ENCODE measurements around the gene MAPKAPK5. TPM values are rescaled to one million over a fixed set of nuclear protein-coding genes. Genes with fewer than 3 reads are reported as not detected.
"Not testable (repeated sequence)": the region's sequence is repeated elsewhere in the genome, so short reads cannot be mapped to it uniquely, and the experiment has no call there.

Gene MAPKAPK5
- polyA plus RNA-seq, 5 donors = 43.4 to 54.9 (median 49.7) TPM

DNA sequence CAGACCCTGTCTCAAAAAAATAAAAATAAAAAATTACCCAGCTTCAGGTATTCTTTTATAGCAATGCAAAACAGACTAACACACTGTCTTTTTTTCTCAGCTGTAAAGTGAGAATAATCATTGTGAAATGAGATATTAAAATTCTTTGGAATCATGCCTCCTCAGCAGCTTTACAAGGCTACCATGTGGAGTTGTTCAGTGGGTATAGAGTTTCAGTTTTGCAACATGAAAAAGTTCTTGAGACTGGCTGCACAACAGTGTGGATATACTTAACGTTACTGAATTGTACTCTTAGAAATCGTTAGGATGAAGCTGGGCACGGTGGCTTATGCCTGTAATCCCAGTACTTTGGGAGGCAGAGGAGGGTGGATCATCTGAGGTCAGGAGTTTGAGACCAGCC, 15.7 kb upstream of the MAPKAPK5 start:
- DNase-seq = no peak

DNA sequence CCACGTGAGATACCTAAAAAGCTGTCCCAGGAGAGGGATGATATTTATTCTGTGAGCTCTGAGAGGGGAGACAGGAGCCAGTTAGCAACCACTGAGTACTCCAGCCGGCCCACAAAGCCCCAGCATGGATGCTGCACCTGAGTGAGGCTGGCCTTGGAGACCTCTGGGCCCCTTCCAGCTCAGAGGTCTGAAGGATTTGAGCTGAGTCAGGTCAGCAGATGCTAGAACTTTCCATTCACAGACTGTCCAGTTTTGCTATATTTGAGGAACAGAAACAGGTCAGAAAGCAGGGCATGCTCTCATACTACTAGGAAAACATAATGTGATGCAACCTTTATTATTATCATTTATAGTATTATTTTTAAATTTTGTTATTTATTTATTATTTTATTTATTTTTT, 15.0 kb upstream of the MAPKAPK5 start:
- no peak for DNase-seq

DNA sequence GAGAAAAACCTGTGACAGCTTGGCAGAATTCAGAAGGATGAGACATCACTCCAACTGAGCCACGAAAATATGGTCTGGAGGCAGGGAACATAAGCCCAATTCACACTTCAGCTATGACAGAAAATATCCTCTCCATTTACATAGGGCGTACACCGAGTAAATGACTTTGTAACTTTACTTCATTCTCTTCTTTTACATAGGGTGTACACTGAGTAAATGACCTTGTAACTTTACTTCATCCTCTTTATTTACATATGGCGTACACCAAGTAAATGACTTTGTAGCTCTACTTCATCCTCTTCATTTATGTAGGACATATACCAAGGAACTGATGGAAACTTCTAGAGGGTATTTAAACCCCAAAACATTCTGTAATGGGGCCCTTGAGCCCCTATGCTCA, 14.1 kb upstream of the MAPKAPK5 start:
- no peak for DNase-seq

DNA sequence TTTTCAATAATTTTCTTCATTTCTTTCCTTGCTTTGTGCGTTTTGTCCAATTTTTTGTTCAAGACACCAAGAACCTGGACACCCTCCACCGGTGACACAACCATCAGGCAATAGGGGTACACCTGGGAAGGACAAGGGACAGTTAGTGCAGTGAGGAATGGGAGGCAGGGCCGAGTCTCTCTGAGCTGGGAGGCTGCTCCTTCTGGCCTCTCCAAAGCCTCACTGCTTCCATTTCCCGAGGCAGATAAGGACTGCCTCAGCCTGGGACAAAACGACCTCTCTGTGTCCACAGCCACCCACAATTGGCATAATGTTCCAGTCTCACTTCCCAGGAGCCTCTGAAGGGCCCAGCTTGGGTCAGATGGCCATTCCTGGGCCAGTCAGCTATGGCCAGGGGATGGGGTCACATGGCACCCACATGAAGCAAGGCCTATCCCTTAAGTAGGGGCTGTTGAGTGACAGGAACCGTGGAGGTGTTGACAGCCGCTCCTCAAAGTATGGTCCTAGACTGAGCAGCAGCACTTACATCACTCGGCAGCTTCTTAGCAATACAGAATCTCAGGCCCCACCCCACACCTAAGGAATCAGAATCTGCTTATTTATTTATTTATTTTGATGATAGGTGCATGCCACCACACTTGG, 13.6 kb upstream of the MAPKAPK5 start:
- DNase-seq = no peak

DNA sequence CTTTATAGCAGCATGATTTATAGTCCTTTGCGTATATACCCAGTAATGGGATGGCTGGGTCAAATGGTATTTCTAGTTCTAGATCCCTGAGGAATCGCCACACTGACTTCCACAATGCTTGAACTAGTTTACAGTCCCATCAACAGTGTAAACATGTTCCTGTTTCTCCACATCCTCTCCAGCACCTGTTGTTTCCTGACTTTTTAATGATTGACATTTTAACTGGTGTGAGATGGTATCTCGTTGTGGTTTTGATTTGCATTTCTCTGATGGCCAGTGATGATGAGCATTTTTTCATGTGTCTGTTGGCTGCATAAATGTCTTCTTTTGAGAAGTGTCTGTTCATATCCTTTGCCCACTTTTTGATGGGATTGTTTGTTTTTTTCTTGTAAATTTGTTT, 12.4 kb upstream of the MAPKAPK5 start:
- not testable (repeated sequence) for DNase-seq

DNA sequence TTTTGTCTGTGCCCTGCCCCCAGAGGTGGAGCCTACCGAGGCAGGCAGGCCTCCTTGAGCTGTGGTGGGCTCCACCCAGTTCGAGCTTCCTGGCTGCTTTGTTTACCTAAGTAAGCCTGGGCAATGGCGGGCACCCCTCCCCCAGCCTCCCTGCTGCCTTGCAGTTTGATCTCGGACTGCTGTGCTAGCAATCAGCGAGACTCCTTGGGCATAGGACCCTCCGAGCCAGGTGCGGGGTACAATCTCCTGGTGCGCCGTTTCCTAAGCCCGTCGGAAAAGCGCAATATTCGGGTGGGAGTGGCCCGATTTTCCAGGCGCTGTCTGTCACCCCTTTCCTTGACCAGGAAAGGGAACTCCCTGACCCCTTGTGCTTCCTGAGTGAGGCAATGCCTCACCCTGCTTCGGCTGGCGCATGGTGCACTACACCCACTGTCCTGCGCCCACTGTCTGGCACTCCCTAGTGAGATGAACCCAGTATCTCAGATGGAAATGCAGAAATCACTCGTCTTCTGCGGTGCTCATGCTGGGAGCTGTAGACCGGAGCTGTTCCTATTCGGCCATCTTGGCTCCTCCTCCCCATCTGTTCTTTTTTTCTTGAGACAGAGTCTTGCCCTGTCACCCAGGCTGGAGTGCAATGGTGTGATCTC, 7.2 kb upstream of the MAPKAPK5 start:
- not testable (repeated sequence) for DNase-seq

DNA sequence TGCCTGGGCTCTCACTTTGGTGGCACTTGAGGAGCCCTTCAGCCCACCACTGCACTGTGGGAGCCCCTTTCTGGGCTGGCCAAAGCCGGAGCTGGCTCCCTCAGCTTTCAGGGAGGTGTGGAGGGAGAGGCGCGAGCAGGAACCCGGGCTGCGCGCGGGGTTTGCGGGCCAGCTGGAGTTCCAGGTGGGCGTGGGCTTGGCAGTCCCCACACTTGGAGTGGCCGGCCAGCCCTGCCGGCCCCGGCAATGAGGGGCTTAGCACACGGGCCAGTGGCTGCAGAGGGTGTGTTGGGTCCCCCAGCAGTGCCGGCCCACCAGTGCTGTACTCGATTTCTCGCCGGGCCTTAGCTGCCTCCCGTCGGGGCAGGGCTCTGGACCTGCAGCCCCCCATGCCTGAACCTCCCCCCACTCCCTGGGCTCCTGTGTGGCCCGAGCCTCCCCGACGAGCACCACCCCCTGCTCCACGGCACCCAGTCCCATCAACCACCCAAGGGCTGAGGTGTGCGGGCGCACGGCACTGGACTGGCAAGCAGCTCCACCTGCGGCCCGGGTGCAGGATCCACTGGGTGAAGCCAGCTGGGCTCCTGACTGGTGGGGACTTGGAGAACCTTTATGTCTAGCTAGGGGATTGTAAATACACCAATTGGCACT, 6.4 kb upstream of the MAPKAPK5 start:
- DNase-seq = not testable (repeated sequence)

DNA sequence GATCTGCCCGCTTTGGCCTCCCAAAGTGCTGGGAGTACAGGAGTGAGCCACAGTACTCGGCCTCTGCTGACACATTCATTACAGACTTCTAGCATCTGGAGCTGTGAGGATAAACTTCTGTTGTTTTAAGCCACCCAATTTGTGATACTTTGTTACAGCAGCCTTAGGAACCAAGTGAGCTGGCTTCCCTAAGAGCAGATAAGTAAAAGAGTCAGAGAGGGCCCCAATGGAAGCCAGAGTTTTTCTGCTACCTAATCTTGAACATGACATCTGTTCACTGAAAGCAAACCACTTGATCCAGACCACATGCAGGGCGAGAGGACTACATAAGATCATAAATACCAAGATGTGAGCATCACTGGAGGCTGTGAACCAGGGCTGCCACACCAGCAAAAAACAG, 3.7 kb upstream of the MAPKAPK5 start:
- no peak for DNase-seq

DNA sequence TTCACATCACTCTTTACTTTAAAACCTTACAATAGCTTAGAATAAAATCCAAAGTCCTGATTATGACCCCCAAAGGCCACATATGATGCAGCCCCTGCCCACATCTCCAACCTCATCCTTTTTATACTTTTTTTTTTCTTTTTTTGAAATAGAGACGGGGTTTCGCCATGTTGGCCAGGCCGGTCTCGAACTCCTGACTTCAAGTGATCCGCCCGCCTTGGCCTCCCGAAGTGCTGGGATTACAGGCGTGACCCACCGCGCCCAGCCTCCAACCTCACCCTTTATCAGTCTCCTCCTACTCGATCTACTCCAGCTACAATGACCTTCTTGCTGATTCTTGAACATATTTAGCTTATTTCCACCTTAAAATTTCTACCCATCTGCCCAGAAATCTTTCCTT, 1.2 kb upstream of the MAPKAPK5 start:
- DNase-seq = no peak

DNA sequence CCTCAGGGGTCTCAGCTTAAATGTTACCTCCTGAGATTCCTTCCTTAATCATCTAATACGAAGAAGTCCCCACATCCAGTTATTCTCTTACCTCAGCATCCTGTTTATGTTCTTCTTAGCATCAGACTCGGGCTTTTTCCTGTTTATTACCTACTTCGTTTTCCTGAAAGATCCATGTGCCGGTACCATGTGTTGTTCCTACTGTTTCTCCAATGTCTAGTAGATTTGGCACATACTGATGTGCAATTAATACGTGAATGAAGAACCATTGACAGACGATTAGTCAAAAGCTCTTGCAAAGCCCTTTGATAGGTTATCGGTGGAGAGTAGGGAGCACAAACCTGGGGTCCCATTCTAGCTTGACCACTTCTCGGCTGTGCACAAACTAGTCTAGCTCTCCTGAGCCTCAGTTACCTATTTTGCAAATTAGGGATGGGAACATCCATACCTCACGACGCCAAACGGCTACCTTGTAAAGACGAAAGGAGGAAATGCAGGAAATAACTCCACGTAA, 735 bp upstream of the MAPKAPK5 start:
- no peak for DNase-seq

DNA sequence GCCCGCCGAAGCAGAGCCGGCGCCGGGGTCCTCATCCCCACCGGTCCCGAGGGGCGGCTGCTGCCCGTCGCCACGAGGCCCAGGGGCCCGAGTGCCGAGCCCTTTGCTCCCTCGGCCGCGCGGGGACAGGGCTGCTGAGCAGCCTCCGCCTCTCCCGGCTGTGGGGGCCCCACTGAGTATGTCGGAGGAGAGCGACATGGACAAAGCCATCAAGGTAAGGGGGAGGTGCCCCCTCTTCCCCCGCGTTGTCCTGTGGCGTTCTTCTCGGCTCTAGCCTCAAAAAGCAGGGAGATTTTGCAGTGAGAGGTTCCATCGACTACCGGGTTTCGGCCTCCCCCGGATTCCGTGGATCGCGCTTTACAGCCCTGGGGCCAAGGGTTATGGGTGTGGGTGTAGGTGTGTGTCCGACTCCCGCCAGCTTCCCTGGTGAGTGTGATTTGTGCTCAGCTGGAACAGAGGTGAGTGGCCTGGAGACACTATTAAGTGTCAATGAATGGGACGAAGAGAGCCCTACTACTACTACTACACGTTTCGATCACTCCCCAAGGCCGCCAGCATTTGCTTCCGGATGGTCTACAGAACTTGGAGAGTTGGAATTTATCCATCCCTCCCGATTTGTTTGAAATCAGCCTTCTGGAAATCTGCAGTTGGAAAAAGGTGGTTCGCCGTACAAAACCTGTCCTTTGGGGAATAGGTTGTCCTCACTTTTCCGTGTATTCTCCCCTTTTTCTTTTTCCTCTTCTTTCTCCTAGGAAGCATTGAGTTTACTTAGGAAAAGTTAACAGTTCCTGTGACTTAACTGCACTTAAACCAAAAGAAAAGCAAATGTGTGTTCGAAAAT, 748 bp downstream of the MAPKAPK5 start:
- DNase-seq = no peak

DNA sequence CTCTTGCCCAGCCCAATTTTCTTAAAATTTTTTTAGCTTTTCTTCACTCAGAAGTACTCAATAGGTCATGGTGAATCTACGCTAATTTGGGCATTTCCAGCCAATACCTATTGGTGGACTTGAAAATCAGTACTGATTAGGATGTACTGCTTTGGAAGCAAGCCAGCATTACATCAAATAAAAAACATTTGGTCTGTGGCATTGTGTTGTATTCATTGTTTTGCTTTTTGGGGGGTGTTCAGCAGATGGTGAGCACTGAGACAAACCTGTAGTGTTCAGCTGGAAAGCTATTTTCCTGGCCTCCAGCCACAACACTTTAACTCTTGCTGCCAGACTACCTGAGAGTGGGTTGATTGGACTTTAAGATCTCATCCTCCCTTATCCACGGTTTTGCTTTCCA, 4.0 kb downstream of the MAPKAPK5 start:
- DNase-seq = no peak

DNA sequence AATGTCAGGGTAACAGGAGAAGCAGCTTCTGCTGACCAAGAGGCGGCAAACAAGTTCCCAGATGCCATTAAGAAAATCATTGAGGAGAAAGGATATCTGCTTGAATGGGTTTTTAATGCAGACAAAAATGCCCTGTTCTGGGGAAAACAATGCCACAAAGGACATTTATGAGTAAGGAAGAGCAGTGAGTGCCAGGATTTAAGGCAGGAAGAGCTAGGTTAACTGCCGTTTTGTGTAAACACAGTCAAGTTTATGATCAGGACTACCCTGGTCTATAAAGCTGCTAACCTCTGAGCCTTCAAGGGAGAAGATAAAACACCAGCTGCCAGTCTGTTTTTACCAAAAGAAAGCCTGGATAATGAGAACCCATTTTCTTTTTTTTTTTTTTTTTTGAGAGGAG, 8.5 kb downstream of the MAPKAPK5 start:
- no peak for DNase-seq

DNA sequence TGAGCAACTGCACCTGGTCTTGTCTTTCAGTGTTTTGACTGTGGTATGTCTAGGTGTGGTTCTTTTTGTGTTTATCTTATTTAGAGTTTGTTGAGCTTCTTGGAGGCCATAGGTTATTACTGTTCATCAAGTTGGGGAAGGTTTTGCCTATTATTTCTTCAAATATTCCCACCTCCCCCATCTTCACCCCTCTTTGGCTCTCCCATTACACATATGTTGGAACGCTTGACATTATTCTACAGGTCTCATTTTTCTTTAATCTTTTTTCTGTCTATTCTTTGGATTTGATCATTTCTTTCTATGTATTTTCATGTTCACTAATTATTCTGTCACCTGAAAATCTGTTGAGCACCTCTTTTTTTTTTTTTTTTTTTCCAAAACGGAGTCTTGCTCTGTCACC, 16.2 kb downstream of the MAPKAPK5 start:
- DNase-seq = no peak

DNA sequence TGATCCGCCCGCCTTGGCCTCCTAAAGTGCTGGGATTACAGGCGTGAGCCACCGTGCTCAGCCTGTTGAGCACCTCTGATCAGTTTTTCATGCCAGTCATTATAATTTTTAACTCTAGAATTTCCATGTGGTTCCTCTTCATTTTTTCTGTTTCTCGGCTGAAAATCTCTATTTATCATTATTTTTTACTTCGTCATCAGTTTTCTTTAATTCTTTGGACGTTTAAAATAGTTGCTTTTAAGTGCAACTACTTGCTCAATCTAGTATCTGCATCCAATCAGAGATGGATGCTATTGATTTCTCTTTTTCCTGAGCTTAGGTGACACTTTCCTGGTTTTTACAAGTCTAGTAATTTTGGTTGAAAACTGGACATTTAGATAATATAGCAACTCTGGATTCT, 16.8 kb downstream of the MAPKAPK5 start:
- no peak for DNase-seq

DNA sequence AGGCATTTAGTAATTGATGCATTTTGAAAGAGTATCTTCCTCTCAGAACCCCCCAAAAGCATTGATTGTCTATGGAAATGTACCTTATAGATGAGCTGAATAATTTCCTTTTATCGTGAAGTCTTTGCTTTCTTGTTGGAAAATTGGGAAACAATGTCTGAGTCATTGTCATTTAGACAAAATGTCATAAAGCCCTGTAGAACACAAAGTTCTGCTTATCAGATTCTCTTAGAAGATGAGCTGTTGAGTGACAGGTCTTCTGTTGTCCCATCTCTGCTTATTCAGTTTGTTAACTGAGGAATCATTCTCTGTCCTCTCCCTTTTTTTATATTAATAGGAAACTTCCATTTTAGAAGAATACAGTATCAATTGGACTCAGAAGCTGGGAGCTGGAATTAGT, 22.9 kb downstream of the MAPKAPK5 start:
- DNase-seq = no peak

DNA sequence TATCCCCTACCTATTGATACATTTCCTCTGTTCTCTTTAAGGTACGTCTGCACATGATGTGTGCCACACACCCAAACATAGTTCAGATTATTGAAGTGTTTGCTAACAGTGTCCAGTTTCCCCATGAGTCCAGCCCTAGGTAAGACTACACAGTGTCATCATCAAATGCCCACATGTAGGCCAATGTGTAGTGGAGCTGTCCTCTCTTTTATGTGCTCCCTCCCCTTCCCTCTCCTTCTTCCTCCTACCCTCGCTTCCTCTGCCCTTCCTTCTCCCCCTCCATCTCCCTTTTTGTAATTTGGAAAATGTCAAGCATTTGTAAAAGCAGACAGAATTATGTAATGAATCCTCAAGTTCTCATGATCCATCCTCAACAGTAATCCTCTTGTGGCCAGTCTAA, 25.5 kb downstream of the MAPKAPK5 start:
- no peak for DNase-seq

DNA sequence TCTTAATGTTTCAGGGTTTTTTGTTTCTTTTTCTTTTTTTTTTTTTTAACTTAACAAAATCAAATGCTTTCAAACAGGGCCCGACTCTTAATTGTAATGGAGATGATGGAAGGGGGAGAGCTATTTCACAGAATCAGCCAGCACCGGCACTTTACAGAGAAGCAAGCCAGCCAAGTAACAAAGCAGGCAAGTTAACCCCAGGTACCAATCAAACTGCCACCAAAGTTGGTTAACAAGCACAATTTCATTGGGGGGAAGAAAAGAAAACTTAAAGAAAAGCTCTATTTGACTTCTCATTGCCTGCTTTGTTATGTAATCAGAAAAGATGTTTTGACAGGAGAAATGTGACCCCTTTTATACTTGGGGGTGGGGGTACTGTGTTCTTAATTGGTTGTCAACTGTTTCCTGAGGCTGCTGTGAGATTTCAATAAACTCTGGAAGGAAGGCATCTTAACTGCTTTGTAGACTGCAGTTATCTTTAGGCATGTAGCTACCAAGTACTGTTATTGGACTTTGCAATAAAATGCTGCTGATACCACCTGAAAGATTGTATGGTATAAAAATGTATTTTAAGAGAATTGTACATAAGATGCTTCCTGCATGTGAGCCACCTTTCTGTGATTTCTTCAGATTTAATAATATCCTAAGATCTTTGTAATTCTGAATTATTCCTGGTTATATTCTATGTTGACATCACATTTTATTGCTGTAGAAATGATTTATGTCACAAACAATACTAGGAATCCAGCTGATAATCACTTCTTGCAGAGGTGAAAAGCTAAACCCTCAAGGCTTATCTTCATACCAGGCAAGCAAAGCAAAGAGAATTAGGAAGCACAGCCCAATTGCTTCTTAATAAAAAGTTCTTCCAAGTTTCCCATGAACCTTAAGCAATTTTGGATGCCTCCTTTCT, 26.9 kb downstream of the MAPKAPK5 start:
- no peak for DNase-seq

DNA sequence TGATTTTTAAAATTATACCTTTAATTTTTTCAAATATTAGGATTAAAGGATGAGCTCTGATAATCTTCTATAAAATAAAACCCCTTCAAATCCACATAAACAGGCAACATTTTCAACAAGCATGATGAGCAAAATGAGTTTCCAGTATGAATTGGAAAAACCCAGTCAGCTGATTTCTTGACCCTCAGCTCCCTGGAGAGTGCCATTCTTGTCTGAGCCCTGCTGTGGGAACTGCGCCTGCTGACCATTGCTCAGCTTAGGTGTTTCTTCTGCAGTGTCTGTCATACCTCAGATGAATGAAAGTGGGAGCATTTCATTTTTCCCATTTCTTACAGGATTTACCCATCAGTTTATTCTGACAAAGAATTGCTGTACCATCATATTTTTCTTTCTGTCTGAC, 27.6 kb downstream of the MAPKAPK5 start:
- DNase-seq = no peak

DNA sequence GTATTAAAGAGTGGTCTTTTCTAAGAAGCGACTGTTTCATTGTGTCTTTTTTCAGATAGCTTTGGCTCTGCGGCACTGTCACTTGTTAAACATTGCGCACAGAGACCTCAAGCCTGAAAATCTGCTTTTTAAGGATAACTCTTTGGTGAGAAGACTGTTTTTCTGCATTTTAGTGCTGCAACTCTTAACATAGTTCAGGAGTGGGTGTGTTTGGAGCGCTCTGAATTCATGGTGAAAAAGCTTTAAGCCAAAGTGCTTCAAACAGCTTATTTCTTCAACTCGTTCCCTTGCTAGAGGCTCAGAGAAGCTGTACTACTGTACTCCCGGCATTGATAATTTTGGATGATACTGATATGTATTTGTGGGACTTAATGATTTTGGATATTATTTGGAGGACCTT, 28.2 kb downstream of the MAPKAPK5 start:
- no peak for DNase-seq

DNA sequence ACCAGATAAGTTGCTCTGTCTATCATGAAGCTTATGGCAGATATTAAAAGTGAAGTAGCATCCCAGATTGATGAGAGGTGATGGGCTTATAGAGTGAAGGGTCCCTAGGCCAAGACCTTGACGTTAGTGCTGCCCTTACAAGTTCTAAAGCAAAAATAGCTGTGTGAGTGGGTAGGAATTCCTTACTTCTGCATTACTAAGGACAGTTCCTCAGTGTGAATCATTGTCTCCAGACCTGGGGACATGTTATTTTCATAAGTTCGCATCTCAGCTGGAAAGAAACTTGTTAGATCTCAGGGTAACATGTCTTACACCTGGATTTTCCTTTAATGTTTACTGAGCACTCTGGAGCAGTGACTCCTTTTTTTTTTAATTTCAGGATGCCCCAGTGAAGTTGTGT, 28.7 kb downstream of the MAPKAPK5 start:
- DNase-seq = no peak

All from right lung (tissue), 5 donors.